K562 (cell line): ENCODE results near the gene ACLY.

Experiments
- ZNF274 ChIP-seq: IDR thresholded peaks from 2 replicates; pipeline ENCODE4 v1.6.1; 2011; ENCODE audit warnings: low read depth, mild to moderate bottlenecking, low read length, moderate library complexity, borderline replicate concordance
- TF ChIP-seq, protein P1 (sequence below), 3 experiments: IDR thresholded peaks in 2 of 3; conservative IDR thresholded peaks in 1 of 3; 2 replicates each; pipeline ENCODE4 v1.5.1; 2011 to 2012; ENCODE audit warnings: low read length in 3 of 3, mild to moderate bottlenecking in 3 of 3, control low read depth in 2 of 3, improper control_type of control experiment in 1 of 3, inconsistent platforms in 1 of 3, low read depth in 1 of 3, mixed read lengths in 1 of 3, moderate library complexity in 1 of 3; ENCODE audit not compliant: insufficient read depth in 2 of 3

DNA sequence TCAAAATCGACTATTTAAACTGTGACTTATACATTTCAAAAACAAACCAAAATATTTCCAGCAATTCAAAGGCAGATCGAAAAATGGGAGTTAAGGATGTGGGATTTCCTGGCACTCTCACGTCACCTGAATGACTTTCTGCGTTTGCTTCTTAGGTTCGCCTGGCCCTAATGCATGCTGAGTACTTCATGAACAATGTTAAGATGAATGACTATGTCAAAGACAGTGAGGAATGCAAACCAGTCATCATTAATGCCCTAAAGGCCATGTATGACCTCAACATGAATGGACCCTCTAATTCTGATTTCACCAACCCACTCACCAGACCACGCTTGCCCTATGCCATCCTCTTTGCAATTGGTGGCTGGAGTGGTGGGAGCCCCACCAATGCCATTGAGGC, 73.8 kb downstream of the ACLY start:
- TF ChIP-seq, protein P1, sequence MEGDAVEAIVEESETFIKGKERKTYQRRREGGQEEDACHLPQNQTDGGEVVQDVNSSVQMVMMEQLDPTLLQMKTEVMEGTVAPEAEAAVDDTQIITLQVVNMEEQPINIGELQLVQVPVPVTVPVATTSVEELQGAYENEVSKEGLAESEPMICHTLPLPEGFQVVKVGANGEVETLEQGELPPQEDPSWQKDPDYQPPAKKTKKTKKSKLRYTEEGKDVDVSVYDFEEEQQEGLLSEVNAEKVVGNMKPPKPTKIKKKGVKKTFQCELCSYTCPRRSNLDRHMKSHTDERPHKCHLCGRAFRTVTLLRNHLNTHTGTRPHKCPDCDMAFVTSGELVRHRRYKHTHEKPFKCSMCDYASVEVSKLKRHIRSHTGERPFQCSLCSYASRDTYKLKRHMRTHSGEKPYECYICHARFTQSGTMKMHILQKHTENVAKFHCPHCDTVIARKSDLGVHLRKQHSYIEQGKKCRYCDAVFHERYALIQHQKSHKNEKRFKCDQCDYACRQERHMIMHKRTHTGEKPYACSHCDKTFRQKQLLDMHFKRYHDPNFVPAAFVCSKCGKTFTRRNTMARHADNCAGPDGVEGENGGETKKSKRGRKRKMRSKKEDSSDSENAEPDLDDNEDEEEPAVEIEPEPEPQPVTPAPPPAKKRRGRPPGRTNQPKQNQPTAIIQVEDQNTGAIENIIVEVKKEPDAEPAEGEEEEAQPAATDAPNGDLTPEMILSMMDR (IDR thresholded peaks at IDR 0.05 in 2 of 3, conservative IDR thresholded peaks at IDR 0.05 in 1 of 3; ENCODE audit: insufficient read depth in 2 of 3, low read depth in 1 of 3, low read length in 3 of 3), result no peak
- no peak for TF ChIP-seq ZNF274
